H9 (cell line): Measurements from ENCODE around the gene ANKRD13D. TPM values are rescaled to one million over a fixed set of nuclear protein-coding genes. Genes with fewer than 3 reads are reported as not detected.
A peak's percentile ranks its signal among the peaks of the same experiment; 100 is the strongest.

Experiments
- DNase-seq: peaks from one replicate; pipeline ENCODE4 v3.0.0-alpha.2; 2017
- H2AFZ ChIP-seq: one replicate; pipeline ENCODE4 v1.6.1; 2013; ENCODE audit warnings: mild to moderate bottlenecking, low read length, control low read depth, moderate library complexity
- H2AK5ac ChIP-seq: 2 replicates; pipeline ENCODE4 v1.6.1; 2013; ENCODE audit warnings: low read length, control low read depth, mixed read lengths; ENCODE audit not compliant: insufficient read length
- H2BK120ac ChIP-seq: one replicate; pipeline ENCODE4 v1.6.1; 2013; ENCODE audit warnings: low read depth, mild to moderate bottlenecking, low read length, control low read depth, inconsistent platforms; ENCODE audit not compliant: poor library complexity, severe bottlenecking
- H2BK12ac ChIP-seq: 2 replicates; pipeline ENCODE4 v1.6.1; 2013; ENCODE audit warnings: low read length, control low read depth, mixed read lengths, low read depth; ENCODE audit not compliant: insufficient read length
- H2BK15ac ChIP-seq: 2 replicates; pipeline ENCODE4 v1.6.1; 2013; ENCODE audit warnings: low read depth, low read length, control low read depth
- H2BK20ac ChIP-seq: one replicate; pipeline ENCODE4 v1.6.1; 2013; ENCODE audit warnings: low read depth, mild to moderate bottlenecking, low read length, control low read depth, inconsistent platforms; ENCODE audit not compliant: poor library complexity, severe bottlenecking
- H2BK5ac ChIP-seq: 2 replicates; pipeline ENCODE4 v1.6.1; 2013; ENCODE audit warnings: low read length, control low read depth, mixed read lengths; ENCODE audit not compliant: insufficient read length
- H3K14ac ChIP-seq: 2 replicates; pipeline ENCODE4 v1.6.1; 2013; ENCODE audit warnings: low read length, control low read depth; ENCODE audit not compliant: insufficient read depth
- H3K18ac ChIP-seq: 2 replicates; pipeline ENCODE4 v1.6.1; 2013; ENCODE audit warnings: low read depth, mild to moderate bottlenecking, mixed read lengths, low read length, control low read depth; ENCODE audit not compliant: insufficient read length
- H3K23ac ChIP-seq: 2 replicates; pipeline ENCODE4 v1.6.1; 2013; ENCODE audit warnings: low read length, control low read depth, mixed read lengths, low read depth; ENCODE audit not compliant: insufficient read length
- H3K23me2 ChIP-seq: 2 replicates; pipeline ENCODE4 v1.6.1; 2013; ENCODE audit warnings: low read depth, mild to moderate bottlenecking, mixed read lengths, low read length, control low read depth; ENCODE audit not compliant: insufficient read length, poor library complexity, severe bottlenecking
- H3K27ac ChIP-seq: 2 replicates; pipeline ENCODE4 v1.5.1; 2013; ENCODE audit warnings: low read length, control low read depth, mixed read lengths, low read depth; ENCODE audit not compliant: insufficient read length
- H3K27me3 ChIP-seq: 2 replicates; pipeline ENCODE4 v1.6.1; 2013; ENCODE audit warnings: low read length, control low read depth, inconsistent platforms; ENCODE audit not compliant: insufficient read depth
- H3K4ac ChIP-seq: 2 replicates; pipeline ENCODE4 v1.6.1; 2013; ENCODE audit warnings: low read depth, mild to moderate bottlenecking, control low read depth, inconsistent platforms, low read length, moderate library complexity
- H3K4me1 ChIP-seq: 2 replicates; pipeline ENCODE4 v1.6.1; 2013; ENCODE audit warnings: low read length, control low read depth, inconsistent platforms; ENCODE audit not compliant: insufficient read depth
- H3K4me2 ChIP-seq: 2 replicates; pipeline ENCODE4 v1.6.1; 2013; ENCODE audit warnings: low read length, control low read depth, mixed read lengths; ENCODE audit not compliant: insufficient read length, insufficient read depth
- H3K56ac ChIP-seq: 2 replicates; pipeline ENCODE4 v1.6.1; 2013; ENCODE audit warnings: low read depth, mild to moderate bottlenecking, mixed read lengths, low read length, control low read depth; ENCODE audit not compliant: insufficient read length
- H3K79me1 ChIP-seq: 2 replicates; pipeline ENCODE4 v1.6.1; 2013; ENCODE audit warnings: low read depth, mild to moderate bottlenecking, moderate library complexity, low read length, control low read depth, inconsistent platforms; ENCODE audit not compliant: insufficient read depth, poor library complexity, severe bottlenecking
- H3K79me2 ChIP-seq: 2 replicates; pipeline ENCODE4 v1.6.1; 2013; ENCODE audit warnings: low read length, control low read depth, inconsistent platforms; ENCODE audit not compliant: insufficient read depth
- H3K9ac ChIP-seq: 2 replicates; pipeline ENCODE4 v1.6.1; 2013; ENCODE audit warnings: low read length, control low read depth, mixed read lengths; ENCODE audit not compliant: insufficient read length; ENCODE audit errors: extremely low read depth
- H3K9me3 ChIP-seq: one replicate; pipeline ENCODE4 v1.6.1; 2013; ENCODE audit warnings: low read depth, low read length, inconsistent platforms; ENCODE audit not compliant: control insufficient read depth
- H3T11ph ChIP-seq: one replicate; pipeline ENCODE4 v1.6.1; 2013; ENCODE audit warnings: mild to moderate bottlenecking, low read length, control low read depth, inconsistent platforms
- H4K20me1 ChIP-seq: one replicate; pipeline ENCODE4 v1.6.1; 2013; ENCODE audit not compliant: control insufficient read depth, insufficient read length, insufficient read depth
- H4K5ac ChIP-seq: 2 replicates; pipeline ENCODE4 v1.6.1; 2013; ENCODE audit warnings: low read depth, mild to moderate bottlenecking, mixed read lengths, low read length, control low read depth; ENCODE audit not compliant: insufficient read length
- H4K8ac ChIP-seq: replicated peaks from 2 replicates; pipeline ENCODE4 v1.6.1; 2013; ENCODE audit warnings: low read length, control low read depth, mixed read lengths, low read depth; ENCODE audit not compliant: insufficient read length
- H4K91ac ChIP-seq: 2 replicates; pipeline ENCODE4 v1.6.1; 2013; ENCODE audit warnings: low read depth, mild to moderate bottlenecking, moderate library complexity, mixed read lengths, low read length, control low read depth; ENCODE audit not compliant: insufficient read length
- H3K27ac Mint-ChIP-seq, 3 experiments: 2 replicates in 2 of 3; 3 replicates in 1 of 3; pipeline ENCODE4 v1.8.0; 2020 to 2021; ENCODE audit warnings: mixed read lengths in 3 of 3, mild to moderate bottlenecking in 1 of 3, moderate library complexity in 1 of 3
- H3K27me3 Mint-ChIP-seq: 2 replicates; pipeline ENCODE4 v1.8.0; 2021; ENCODE audit warnings: low read depth, mild to moderate bottlenecking, moderate library complexity, mixed read lengths
- H3K36me3 Mint-ChIP-seq, 3 experiments: 2 replicates in 2 of 3; 3 replicates in 1 of 3; pipeline ENCODE4 v1.8.0; 2020 to 2021; ENCODE audit warnings: low read depth in 3 of 3, mixed read lengths in 3 of 3; ENCODE audit not compliant: insufficient read depth in 1 of 3
- H3K4me1 Mint-ChIP-seq, 2 experiments: 2 replicates each; pipeline ENCODE4 v1.8.0; 2020; ENCODE audit warnings: mixed read lengths in 2 of 2
- H3K4me3 Mint-ChIP-seq, 2 experiments: 2 replicates in 1 of 2; 3 replicates in 1 of 2; pipeline ENCODE4 v1.8.0; 2020 to 2021; ENCODE audit warnings: mild to moderate bottlenecking in 2 of 2, mixed read lengths in 2 of 2, moderate library complexity in 1 of 2
- H3K9me3 Mint-ChIP-seq, 2 experiments: 2 replicates in 1 of 2; 3 replicates in 1 of 2; pipeline ENCODE4 v1.8.0; 2020; ENCODE audit warnings: mild to moderate bottlenecking in 2 of 2, mixed read lengths in 2 of 2, moderate library complexity in 1 of 2
- CTCF ChIP-seq: fragments of 200-600 bp; sonication (generic); conservative IDR thresholded peaks from 3 replicates; pipeline ENCODE4 v1.8.0; 2021; ENCODE audit warnings: antibody characterized with exemption, mild to moderate bottlenecking
- WGBS: extraction: QIAGEN DNeasy Blood & Tissue Kit; methylation state at CpG from one replicate; pipeline ENCODE4 v1.1.7; 2013; ENCODE audit warnings: missing lambda C conversion rate, low lambda C conversion rate, mixed read lengths; ENCODE audit not compliant: insufficient read length; ENCODE audit errors: extremely low coverage; 5-methylcytosine and 5-hydroxymethylcytosine counted together
- total RNA-seq: library from RNA; stranded (reverse); gene quantifications from 2 replicates; pipeline ENCODE4 v1.2.1, GENCODE V29; 2021

The ANKRD13D gene
- total RNA-seq, 1 experiment from 2014 or later, result 42.1 TPM

DNA sequence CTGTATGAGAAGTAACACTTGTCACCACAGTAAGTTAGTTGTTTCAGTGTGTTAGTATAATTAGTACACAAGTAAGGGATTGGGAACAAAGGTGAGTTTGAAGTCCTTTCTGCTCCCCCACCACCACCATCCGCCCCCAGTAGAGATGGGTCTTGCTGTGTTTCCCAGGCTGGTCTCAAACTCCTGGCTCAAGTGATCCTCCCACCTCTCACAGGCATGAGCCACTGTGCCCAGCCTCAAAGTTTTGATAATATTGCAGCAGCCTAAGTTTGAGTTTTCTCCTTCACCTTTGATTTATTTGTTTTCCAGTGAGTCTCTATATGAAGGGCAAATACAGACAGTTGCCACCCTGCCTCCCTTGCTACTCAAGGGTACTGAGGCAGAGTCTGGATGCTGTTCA, 46.6 kb upstream of the ANKRD13D start:
- Histone ChIP-seq H2AK5ac (no peak overlapping the region), H3K23me2 (peaks cover 19% of the 10 kb centered on the region), H4K8ac (no peak overlapping the region), H2BK12ac (no peak overlapping the region), H3K79me2 (peaks cover 21% of the 10 kb centered on the region; the same call in 1 of the 2 replicates), H3K14ac (no peak overlapping the region), H3K27me3 (no peaks in the 10 kb centered on the region), H3T11ph (no peak overlapping the region), H3K23ac (no peak overlapping the region), H3K79me1 (peaks cover 6% of the 10 kb centered on the region), H2BK15ac (no peak overlapping the region; the same call in 1 of the 2 replicates), H3K9me3 (no peaks in the 10 kb centered on the region), H3K9ac (peak overlapping the region; percentile 18), H2BK120ac (no peak overlapping the region), H4K91ac (no peak overlapping the region), H3K56ac (no peak overlapping the region), H2BK5ac (no peak overlapping the region), H3K4me2 (no peak overlapping the region), H3K4ac (no peak overlapping the region), H3K18ac (no peak overlapping the region), H2BK20ac (no peak overlapping the region), H4K20me1 (no peaks in the 10 kb centered on the region), H3K4me1 (peaks cover 5% of the 10 kb centered on the region; the same call in 1 of the 2 replicates), H2AFZ (no peak overlapping the region), H3K27ac (no peak overlapping the region), H4K5ac (no peak overlapping the region)
- Mint-ChIP-seq H3K4me1 (peaks cover 36 to 37% of the 10 kb centered on the region in 2 experiments), H3K27me3 (no peaks in the 10 kb centered on the region), H3K36me3 (peaks cover 38 to 70% (median 48%) of the 10 kb centered on the region in 3 experiments), H3K27ac (peak overlapping the region in 1 of 3 experiments; percentile 67; a peak in 3 of 7 replicates), H3K9me3 (no peaks in the 10 kb centered on the region), H3K4me3 (peak overlapping the region; percentile 97 to 99)
- no peak for DNase-seq
- no peak for TF ChIP-seq CTCF
- no CpG with 5 or more reads among the region's 1 CpG for WGBS
